Activated CD4-positive, CD25-positive, alpha-beta regulatory T cell treated with anti-CD3 and anti-CD28 coated beads, Interleukin-2, amount 50 U/mL, for 24 hours (primary cell): ENCODE results near the gene ADGRA1.
"Not testable (repeated sequence)": the region's sequence is repeated elsewhere in the genome, so short reads cannot be mapped to it uniquely, and the experiment has no call there.

Experiments
- ATAC-seq, 2 donors: fragments of 150-1000 bp; cut with Tn5 transposase; one replicate each; pipeline ENCODE4 v1.10.0; 2021; ENCODE audit warnings: mild to moderate bottlenecking in 1 of 2, moderate library complexity in 1 of 2

ADGRA1 gene

DNA sequence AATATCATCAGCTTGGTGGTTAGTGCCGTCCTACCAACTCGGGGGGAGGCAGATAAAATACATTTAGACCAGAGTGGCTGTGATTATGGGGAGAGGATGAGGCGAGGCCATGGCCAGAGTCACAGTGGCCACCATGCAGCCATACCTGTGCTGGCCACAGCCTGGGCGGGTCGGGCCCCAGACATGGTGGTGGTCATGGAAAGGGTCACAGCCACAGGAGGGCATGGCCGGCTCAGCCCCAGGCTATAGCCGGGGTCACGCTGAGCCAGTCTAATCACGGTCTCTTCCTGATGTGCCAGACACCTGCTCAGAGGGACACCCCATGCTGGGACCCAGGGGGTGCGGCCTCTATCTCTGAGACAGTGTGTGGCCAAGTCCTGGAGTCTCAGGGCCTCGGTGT, 10.2 kb downstream of the ADGRA1 start:
- ATAC-seq, result no peak

DNA sequence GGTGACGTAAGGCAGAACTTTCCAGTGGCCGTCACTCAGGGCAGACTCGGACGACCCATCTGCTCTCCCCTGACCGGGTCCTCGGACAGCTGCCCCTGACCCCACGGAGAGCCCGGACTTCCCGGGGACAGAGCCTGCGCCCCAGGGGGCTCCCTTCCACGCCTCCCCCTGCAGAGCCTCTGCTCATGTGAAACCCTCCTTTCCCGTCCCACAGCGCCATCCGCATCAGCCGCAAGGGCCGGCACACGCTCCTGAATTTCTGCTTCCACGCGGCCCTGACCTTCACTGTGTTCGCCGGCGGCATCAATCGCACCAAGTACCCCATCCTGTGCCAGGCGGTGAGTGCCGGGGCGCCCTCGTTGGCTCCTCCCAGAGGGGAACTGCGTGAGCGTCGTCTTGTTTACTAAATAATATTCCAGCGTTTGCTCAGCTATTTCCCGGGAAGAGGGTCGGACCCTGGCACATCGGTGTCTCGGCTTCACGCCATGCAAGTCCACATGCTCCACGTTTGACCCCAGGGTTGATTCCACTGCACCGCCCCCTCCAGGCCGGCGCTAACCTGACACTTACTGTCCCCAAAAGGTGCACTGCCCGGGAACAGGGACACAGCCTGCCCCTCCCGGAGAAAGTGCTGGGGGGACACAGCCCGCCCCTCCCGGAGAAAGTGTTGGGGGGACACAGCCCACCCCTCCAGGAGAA, 10.9 kb downstream of the ADGRA1 start:
- no peak for ATAC-seq

DNA sequence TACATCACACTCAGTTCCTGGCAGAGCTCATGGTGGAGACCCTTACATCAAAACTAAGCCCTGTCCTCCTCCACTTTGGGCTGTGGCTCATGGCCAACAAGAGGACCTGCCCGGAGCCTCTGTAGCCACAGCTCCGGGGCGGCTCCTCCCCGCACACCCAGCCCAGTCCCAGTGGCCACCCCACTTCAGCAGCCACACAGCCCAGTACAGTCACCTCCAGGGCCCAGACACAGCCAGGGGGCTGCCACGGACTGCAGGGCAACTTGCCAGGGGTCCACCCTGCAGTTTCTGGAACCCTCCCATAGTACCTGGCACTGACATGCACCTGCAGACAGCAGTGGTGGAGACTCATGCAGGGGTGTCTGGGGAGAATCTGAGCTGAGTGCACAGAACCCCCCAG, 11.8 kb downstream of the ADGRA1 start:
- no peak for ATAC-seq

DNA sequence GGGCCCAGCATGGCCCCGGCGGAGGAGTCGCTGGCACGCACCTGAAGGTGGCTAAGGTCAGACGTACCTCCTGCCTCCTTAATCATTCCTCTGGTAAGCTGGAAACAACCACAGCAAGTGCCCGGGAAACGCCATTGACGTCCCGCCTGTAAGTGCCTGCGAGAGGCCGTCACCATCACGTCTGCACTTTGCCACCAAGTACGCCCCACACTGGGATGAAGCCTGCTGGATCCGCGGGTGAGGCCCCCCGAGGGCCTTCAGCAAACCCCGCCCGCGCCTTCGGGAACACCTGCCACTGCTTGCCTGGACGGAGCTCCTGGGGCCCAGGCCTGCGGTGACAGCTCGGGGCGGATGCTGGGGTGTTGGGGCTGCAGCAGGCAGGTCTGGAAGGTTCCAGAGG, 12.5 kb downstream of the ADGRA1 start:
- ATAC-seq, result no peak

DNA sequence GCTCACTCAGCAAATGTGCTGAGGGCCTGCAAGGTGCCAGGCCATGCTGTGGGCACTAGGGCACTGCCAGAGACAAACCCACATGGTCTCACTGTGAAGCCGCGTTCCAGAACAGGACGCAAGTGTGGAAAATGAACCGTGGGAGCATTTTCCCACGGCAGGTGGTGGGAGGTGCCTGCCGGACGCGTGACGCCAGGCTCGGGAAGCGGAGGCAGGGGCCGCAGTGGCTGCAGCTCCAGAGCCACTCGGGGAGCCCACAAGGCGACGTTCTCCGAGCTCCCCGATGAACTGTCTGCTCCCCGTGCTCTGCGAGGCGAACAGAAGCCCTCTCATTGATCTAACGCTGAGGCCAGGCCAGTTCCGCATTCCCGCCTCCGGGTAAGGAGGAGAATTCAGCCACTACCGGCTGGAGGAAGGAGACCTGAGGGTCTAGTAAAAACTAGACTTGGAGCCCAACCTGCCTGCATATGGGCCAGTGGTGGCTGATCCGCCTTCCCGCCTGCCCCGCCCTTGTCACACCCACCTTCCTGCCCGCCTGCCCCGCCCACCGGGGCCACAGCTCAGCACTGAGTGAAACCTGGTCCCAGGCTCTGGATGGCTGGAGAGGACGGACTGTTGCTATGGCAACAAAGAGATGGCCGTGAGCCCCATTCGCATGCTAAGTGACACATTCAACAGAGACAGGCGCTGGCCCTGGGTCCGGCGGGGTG, 13.1 kb downstream of the ADGRA1 start:
- no peak for ATAC-seq

DNA sequence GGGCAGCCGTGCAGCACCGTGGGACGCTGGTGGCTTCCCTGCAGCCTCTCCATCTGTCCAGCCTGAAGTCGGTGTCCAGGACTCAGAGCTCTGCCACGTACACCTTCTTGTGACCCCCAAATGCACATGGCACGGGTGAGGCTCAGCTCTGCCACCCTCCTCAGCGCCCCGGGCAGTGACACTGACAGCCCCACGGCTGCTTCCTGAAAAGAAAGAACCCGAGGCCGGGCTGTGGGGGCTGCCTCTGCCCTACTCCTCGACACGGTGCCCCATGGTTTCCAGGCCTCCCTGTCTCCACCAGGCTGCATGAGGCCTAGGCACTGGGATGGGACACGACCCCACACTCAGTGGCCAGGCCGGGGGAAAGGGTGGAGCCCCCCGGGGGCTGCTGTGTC, 13.7 kb downstream of the ADGRA1 start:
- no peak for ATAC-seq

DNA sequence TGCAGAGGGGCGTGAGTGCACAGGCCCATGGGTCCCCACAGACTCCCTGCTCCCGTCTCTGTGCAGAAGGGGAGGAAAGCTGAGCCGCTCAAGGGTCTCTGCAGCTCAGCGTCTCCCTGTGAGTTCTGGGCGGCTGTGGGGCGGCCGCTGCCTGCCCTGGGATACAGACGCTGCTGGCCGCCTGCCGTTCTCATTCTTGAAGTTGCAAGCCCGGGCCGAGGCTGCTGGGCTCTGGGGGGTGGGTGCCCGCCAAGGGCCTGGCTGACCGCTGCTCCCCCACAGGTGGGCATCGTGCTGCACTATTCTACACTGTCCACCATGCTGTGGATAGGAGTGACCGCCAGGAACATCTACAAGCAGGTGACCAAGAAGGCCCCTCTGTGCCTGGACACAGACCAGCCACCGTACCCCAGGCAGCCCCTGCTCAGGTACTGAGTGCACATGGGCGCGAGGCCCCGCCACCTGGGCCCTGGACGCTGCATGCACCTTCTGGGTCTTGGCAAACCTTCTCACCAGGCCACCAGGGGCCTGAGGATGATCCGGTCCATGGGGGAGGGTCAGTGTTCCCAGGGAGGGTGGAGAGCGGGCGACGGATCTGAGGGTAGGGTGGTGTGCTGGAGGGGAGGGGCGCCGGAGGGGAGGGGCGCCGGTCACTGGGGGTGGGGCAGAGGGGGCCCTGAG, 14.8 kb downstream of the ADGRA1 start:
- no peak for ATAC-seq

DNA sequence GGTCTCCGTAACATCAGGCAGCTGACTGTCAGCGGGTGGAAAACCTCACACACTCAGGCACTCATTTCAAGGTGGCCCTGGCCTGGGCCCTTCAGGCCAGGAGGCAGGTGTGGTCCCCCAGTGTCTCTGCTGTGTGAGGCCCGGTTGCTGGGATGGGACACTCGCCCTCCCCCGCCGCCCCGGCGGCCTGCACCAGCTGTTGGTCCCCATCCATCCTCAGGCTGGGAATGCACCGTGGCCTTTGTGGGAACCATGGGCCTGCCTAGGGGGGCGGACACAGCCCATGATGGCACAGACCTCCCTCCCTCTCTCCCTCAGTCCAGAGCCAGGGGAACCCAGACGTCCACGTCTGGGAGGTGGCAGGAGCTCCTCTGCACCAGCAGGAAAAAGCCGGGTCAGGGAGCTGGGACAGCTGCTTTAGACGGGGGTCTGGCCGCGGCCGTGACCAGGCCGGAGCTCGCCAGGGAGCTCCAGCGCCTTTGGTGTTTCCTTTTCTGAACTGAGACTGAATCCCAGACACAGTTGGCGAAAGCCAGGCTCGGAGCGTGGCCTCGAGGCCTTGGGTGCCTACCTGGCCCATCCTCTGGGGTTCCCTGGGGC, 15.7 kb downstream of the ADGRA1 start:
- no peak for ATAC-seq

DNA sequence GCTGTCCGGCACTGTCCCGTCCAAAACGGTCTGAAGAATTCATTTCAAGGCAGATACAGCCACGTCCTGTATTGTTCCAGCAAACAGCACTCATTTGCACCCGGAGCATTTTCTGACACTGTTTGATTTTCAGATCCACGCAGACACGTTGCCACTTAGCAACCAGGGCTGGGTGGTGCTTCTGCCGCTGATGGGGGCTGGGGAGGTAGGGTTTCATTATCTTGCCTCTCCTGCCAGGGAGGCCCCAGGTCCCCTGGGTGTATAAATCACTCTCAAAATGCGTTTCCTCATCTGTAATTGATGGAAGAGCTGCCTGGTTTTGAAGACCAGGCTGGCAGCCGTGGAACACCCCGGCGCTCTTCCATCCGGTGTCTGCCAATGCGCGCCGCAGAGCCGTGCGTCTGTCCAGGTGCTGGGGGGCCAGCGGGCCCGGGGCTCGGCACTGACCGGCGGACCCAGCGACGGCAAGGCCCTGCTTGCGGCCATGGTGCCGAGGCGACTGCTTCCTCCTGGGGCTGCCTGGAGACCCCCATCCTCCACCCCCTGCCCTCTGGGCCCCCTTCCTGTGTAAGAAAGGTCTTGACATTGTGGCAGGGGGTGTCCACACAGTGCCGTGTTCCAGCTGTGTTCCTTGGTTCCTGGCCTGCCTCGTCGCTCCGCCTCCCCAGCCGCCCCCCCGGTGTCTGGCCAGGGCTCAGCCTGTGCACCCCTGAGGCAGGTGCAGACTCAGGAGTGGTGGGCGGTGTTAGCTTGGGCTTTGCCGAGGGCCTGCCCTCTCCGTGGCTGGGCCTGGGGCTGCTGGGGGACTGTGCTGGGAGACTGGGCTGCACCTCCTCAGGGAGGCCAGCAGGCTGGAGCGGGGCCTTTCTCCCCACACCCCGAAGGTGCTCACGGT, 16.6 kb downstream of the ADGRA1 start:
- no peak for ATAC-seq

DNA sequence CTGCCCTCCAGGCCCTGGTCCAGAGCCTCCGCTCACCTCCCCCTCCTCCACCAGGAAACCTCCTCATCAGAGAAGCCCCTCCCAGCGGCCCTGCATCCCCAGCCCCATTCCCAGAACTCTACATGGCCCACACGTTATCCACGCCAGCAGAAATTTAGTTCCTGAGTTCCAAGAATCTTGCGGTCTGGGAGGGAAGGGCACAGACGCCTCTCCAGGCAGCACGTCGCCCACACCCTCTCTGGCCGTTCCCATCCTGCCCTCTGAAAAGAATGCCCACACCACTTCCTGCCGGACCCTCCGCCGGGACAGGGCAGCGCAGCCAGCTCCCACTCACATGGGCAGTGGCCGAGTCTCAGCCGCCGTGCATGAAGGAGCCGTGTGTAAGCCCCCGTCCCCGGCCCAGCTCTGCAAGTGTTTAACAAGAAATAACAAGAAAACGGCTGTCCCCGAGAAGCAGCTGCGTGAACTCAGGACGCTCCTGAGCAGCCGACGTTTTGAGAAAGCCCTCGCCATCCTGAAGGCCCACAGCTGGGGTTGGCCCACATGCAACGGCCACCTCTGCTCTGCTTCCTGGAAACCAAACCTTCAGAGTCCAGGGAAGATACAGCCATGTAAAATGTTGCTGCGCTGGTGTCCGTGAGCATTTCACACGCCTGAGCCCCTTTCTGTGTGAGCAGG, 17.4 kb downstream of the ADGRA1 start:
- ATAC-seq, result no peak

DNA sequence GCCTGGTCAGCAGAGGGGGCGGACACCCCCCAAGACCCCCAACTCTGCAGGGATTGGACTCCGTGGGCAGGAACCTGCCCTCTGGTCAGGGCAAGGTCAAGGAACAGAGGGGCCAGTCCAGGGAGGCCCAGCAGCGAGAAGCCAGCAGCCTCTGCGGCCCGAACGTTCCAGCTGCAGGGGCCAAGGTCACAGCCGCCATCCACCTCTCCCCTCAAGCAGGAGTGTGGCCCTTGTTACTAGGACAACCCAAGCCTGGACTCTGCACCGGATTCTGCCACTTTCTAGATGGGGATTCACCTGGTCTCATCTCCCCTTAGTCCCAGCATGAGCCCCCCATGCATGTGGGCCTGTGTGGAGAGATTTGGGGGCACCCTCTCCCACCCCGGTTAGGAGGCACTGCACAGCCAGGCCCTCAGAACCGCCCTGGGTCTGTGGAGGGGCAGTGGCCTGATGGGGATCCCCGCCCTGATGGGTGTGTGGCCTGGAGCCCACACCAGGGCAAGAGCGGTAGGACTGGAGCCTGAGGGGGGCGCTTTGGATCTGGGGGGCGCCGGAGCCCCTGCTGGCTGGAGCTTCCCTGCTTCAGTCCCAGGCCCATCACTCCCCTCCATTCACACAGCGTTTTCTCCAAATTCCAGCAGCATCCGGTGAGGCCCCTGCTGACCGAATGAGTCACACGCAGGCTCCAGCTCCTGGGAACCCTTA, 18.1 kb downstream of the ADGRA1 start:
- ATAC-seq, result no peak

DNA sequence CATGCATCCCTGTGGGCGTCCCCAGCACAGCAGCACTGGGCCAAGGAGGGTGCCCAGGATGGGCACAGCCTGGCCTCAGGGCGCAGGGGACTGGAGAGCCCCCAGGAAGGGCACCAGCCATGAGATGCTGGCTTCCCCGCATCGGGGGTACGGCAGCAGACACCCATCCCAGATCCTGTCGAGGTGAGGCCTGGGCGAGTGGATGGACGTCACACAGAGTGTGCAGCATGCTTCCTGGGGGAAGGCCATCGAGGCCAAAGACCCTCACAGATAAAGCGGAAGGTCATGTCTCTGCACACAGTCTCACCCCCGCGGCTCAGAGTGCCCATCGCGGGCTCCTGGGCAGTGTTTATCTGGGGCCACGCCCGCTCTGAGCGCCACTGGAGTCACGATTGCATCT, 18.8 kb downstream of the ADGRA1 start:
- ATAC-seq, result no peak

DNA sequence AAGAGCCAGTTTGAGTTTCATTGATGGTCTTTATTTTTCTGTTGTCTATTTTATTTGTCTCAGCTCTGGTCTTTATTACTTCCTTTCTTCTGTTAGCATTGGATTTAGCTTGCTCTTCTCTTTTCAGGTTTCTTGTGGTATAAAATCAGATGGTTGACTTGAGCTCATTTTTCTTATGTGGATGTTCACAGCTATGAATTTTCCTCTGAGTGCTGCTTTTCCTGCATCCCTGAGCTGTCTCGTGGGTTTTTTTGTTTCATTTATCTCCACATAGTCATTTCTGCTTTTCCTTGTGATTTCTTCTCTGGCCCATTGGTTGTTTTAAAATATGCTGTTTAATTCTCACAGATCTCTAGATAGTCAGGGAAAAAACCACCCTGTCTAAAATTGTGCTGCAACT, 19.7 kb downstream of the ADGRA1 start:
- no peak for ATAC-seq

DNA sequence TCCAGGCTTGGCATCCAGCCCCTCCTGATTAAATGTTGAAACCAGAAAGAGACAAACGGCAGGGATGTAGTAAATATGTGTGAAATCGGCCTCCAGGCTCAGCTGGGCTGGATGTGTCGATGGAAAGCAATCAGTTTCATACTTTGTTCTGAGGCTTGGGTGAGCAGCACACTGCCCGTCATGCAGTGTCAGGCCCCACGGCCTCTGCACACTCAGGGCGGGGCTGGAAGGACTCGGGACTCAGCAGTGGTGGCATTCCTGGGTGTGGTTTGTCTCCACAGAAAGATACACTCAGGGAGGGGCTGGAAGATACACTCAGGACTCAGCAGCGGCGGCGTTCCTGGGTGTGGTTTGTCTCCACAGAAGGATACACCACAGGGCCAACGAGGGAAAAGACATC, 22.0 kb downstream of the ADGRA1 start:
- no peak for ATAC-seq

DNA sequence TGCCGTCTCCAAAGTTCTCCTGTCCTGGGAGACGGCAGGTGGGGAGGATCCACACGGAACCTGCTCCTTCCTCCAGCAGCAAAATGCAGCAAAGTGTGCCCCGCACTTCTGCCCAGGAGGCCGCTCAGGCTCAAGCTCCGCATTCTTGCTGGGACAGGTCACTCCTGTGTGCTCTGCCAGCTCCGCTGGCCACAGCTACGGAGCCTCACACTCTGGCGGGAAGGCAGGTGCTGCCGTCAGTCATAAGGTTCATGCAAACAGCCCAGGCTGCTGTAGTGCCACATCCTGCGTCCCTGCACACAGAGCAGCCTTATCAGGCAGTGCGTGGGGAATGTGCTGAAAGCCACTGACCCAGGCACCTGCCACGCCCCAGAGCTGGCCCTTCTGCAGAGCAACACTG, 22.4 kb downstream of the ADGRA1 start:
- no peak for ATAC-seq

DNA sequence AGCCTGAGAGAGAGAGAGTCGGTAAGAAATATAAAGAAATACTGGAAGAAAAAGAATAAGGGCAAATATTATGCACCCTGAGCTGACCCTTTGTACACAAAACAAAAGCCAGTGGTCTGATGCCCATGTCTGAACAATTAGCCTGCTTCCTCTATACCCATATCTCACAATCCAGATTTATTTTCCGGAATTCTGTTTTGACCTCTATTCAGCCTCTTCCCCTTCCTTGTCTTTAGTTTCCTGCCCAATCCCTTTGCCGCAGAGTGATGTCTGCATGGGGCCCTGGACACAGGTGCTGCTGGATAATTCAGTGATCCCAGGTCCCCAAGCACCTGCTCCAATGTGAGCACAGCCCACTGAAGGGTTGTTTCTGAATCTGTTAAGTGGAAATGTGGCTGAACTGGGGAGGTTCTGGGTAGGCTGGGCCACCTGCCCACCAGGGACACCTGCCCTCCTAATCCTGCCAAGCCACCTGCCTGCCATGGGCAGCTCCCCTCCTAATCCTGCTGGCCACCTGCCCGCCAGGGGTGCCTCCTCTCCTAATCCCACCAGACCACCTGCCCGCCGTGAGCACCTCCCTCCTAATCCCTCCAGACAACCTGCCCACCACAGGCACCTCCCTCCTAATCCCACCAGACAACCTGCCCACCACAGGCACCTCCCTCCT, 23.0 kb downstream of the ADGRA1 start:
- ATAC-seq, result no peak

DNA sequence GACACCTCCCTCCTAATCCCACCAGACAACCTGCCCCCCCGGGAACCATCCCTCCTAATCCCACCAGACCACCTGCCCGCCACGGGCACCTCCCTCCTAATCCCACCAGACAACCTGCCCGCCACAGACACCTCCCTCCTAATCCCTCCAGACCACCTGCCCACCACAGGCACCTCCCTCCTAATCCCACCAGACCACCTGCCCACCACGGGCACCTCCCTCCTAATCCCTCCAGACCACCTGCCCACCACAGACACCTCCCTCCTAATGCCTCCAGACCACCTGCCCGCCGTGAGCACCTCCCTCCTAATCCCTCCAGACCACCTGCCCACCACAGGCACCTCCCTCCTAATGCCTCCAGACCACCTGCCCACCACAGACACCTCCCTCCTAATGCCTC, 23.9 kb downstream of the ADGRA1 start:
- not testable (repeated sequence) for ATAC-seq

DNA sequence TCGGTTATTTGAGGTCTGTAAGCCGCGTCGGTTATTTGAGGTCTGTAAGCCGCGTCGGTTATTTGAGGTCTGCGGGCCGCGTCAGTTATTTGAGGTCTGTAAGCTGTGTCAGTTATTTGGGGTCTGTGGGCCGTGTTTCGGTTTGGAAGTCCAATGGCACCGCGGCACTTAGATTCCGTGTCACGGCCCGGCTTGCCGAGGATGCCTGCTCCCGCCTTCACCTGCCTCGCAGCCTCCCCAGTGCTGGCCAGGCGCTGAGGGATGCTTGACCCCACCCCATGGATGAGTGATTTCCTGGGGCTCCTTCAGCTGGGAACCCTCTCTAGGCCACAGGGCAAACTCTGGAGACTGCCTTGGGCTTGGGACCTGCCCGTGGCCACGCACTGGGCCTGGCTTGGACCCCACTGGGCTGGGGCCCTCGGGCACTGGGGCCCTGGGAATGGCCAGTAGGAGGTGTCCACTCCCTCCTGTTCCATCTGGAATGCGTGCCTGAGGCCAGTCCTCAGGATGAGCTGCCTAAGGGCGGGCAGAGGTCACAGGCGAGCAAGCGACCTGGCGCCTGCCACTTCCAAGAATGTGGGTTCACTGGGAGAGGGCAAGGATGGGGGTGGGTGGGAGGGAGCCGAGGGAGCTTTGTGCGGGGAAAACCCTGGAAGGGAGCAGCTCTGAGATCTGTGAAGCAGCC, 25.6 kb downstream of the ADGRA1 start:
- no peak for ATAC-seq

DNA sequence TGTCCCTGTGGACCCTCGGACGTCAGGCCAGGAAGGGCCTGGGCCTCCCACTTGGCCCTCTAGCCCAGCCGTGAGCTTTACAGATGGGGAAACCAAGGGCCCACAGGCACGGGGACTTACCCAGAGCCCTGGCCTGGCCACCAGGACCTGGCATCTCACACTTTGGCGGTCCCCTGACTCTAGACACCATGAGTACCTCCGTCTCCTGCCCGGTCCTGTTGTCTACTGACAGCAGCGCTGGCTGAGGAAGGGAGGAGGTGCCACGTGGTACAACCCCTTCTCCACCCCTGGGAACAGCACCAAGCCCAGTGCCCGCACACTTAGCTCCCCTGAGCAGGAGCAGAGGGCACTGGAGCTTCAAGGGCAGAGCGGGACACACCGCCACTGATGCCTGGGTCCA, 26.1 kb downstream of the ADGRA1 start:
- no peak for ATAC-seq

DNA sequence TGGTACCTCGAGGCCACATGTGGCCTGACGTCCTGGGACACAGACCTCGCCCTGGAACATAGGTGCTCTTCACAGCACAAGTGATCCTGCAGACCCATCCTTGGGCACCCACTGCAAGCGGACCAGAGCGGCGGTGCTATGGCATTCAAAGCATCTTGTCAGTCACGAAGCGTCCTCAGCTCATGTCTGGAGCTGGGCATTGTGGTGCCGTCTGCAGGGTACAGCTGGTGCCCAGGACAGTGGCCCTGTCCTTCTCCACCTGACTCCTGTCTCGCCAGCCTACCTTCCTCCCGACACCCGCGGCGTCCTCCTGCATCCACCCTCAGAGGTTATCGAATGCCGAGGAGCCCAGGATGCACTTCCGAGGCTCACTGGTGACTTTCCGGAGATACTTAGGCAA, 26.5 kb downstream of the ADGRA1 start:
- no peak for ATAC-seq
